ENCODE results near the gene SEMA4D.

The SEMA4D gene

GRCh38 chr9:89497978-89498851 lies at the start of gene SEMA4D:
SEMA4D (minus strand) TSS chr9:89498113; CDS start chr9:89405456, 92,657 bp downstream.
- DNase-seq = peak; percentile 55

- no peak for DNase-seq
These were observed 49.1 kb upstream of the SEMA4D start for GRCh38 chr9:89547000-89547399.

- no peak for DNase-seq
These were observed 46.4 kb upstream of the SEMA4D start for GRCh38 chr9:89544279-89544661.

GRCh38 chr9:89543621-89544278 lies 45.8 kb upstream of the SEMA4D start:
- DNase-seq = no peak

GRCh38 chr9:89543111-89543510 lies 45.2 kb upstream of the SEMA4D start:
- DNase-seq = no peak

- no peak for DNase-seq
These were observed 44.6 kb upstream of the SEMA4D start for GRCh38 chr9:89542401-89543021.

- DNase-seq = no peak
These were observed 43.9 kb upstream of the SEMA4D start for GRCh38 chr9:89541798-89542197.

GRCh38 chr9:89539374-89539773 lies 41.5 kb upstream of the SEMA4D start:
- no peak for DNase-seq

GRCh38 chr9:89538871-89539270 lies 41.0 kb upstream of the SEMA4D start:
- DNase-seq = no peak

GRCh38 chr9:89537166-89537565 lies 39.3 kb upstream of the SEMA4D start:
- DNase-seq = no peak

GRCh38 chr9:89536600-89536999 lies 38.7 kb upstream of the SEMA4D start:
- no peak for DNase-seq

GRCh38 chr9:89536145-89536574 lies 38.2 kb upstream of the SEMA4D start:
- no peak for DNase-seq

GRCh38 chr9:89535461-89535860 lies 37.5 kb upstream of the SEMA4D start:
- DNase-seq = no peak

- DNase-seq = no peak
These were observed 36.8 kb upstream of the SEMA4D start for GRCh38 chr9:89534515-89535287.

- DNase-seq = no peak
These were observed 35.6 kb upstream of the SEMA4D start for GRCh38 chr9:89533411-89534095.

- no peak for DNase-seq
These were observed 35.0 kb upstream of the SEMA4D start for GRCh38 chr9:89532944-89533343.

GRCh38 chr9:89532478-89532877 lies 34.6 kb upstream of the SEMA4D start:
- peak; percentile 31 for DNase-seq

GRCh38 chr9:89531766-89532165 lies 33.9 kb upstream of the SEMA4D start:
- no peak for DNase-seq

- DNase-seq = no peak
These were observed 32.8 kb upstream of the SEMA4D start for GRCh38 chr9:89530726-89531125.

- no peak for DNase-seq
These were observed 31.5 kb upstream of the SEMA4D start for GRCh38 chr9:89529243-89530035.

- no peak for DNase-seq
These were observed 30.6 kb upstream of the SEMA4D start for GRCh38 chr9:89528540-89528939.

GRCh38 chr9:89528131-89528530 lies 30.2 kb upstream of the SEMA4D start:
- DNase-seq = no peak
